Measurements from ENCODE around the gene NFIA. TPM values are rescaled to one million over a fixed set of nuclear protein-coding genes. Genes with fewer than 3 reads are reported as not detected.

Gene NFIA
- total and polyA plus RNA-seq, 9 of the 15 experiments (the other 6 are each of a cell fraction or from before 2014, with no cell fraction given), result 5.3 to 24.9 (median 9.8) TPM

DNA sequence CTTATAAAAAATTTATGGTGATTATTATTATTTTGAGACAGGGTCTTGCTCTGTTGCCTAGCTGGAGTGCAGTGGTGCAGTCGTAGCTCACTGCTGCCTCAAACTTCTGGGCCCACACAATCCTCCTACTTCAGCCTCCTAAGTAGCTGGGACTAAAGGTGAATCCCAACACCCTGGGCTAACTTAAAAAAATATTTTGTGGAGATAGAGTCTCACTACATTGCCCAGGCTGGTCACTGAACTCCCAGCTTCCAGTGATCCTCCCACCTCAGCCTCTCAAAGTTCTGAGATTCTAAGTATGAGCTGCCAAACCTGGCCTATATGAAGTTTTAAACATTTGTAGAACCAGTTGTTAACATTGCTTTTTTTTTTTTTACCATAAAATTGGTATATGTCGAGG lies 18.2 kb downstream of the NFIA start:
- in situ Hi-C loops (cut with MboI) (no loop called here), intact Hi-C loops (cut with micrococcal nuclease) (no loop called here)
- 75% methylated on average over 2 of the region's 2 CpGs for WGBS (ENCODE audit: insufficient coverage, low coverage, missing lambda C conversion rate)
- no peaks in the 10 kb centered on the region for H3K9me3 ChIP-seq (replicated peaks; ENCODE audit: control insufficient read depth, insufficient read depth, low read depth, low read length)
- peaks cover 98% of the 10 kb centered on the region for H3K79me2 ChIP-seq (ENCODE audit: control insufficient read depth, insufficient read depth, low read length)
- no peaks in the 10 kb centered on the region for H3K9me1 ChIP-seq (ENCODE audit: control insufficient read depth, insufficient read depth, low read length)
- POLR2A ChIA-PET, result interaction anchor here (1.0 to 2.3 kb wide), 4 partner anchors 12 to 20 kb away, joined by 3 to 7 read pairs (median 4); no protein-coding TSS in a partner anchor
- H3K4me2 ChIP-seq (ENCODE audit: insufficient read depth, low read length), result no peak overlapping the region
- H4K20me1 ChIP-seq (replicated peaks; ENCODE audit: control insufficient read depth, insufficient read depth, low read length), result no peaks in the 10 kb centered on the region
- H2AFZ ChIP-seq (ENCODE audit: low read depth, low read length), result no peak overlapping the region
- H3K4me3 ChIP-seq, result no peak overlapping the region
- DNase-seq (ENCODE audit: extremely low read depth in 1 of 4, low spot score in 3 of 4) (no peak), ATAC-seq (no peak), FAIRE-seq (no peak)
- CTCF ChIA-PET (ENCODE audit: low intra/inter-chr PET ratio), result interaction anchor here (0.6 kb wide), 1 partner anchor 349 kb away, joined by 3 read pairs; no protein-coding TSS in a partner anchor
- TF ChIP-seq MED1 (CRISPR knock-in tag; IDR thresholded peaks at IDR 0.05; ENCODE audit: borderline replicate concordance) (no peak), ZNF121 (CRISPR knock-in tag; conservative IDR thresholded peaks at IDR 0.05) (0 out of 2 replicates have a peak, but pooled peaks have one; percentile 4), KAT2B (IDR thresholded peaks at IDR 0.05; ENCODE audit: low read depth, low read length) (no peak), RBM25 (IDR thresholded peaks at IDR 0.05; ENCODE audit: low read depth, low read length, severe bottlenecking) (peak; percentile 17)
- no peak overlapping the region for H3K27ac ChIP-seq (ENCODE audit: extremely low read depth, low read depth, low read length)
- peaks cover 0 to 13% of the 10 kb centered on the region in 2 experiments; a peak in 3 of 5 replicates for H3K4me1 ChIP-seq (replicated peaks in 1 of 2; ENCODE audit: control insufficient read depth in 2 of 2, insufficient read depth in 2 of 2, low read length in 2 of 2)
- no TSS peak for BruUV-seq (replicated peaks)
- H3K9ac ChIP-seq (ENCODE audit: insufficient read depth in 1 of 2, low read depth in 2 of 2, low read length in 2 of 2), result no peak overlapping the region
- H3K27me3 ChIP-seq (ENCODE audit: control insufficient read depth in 2 of 2, insufficient read depth in 2 of 2, low read length in 2 of 2), result no peaks in the 10 kb centered on the region
- H3K36me3 ChIP-seq (ENCODE audit: control insufficient read depth, insufficient read depth, low read length), result 0 out of 3 replicates have a peak, but pooled peaks cover 5% of the 10 kb centered on the region

DNA sequence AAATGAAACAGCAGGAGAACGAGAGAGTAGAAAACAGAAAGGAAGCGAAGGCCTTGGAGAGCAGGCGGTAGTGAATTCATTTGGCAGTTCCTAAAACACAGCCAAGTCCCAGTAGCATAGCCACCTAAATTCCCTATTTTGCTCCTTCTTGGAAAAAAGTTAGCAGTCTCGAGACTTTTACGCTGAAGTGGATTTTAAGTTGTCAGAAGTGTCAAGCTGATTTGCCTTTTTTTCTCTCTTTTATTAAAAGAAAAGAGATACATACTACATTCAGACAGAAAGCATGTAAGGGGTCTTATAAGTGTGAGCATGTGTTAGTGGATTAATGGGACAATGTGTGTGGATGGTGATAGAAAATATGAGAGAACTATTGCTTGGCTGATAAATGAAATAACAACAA lies 19.2 kb downstream of the NFIA start:
- ATAC-seq (no peak), DNase-seq (ENCODE audit: extremely low read depth in 1 of 4, low spot score in 3 of 4) (no peak), FAIRE-seq (no peak)
- Histone ChIP-seq H3K36me3 (ENCODE audit: control insufficient read depth, insufficient read depth, low read length) (0 out of 3 replicates have a peak, but pooled peaks cover 5% of the 10 kb centered on the region), H3K4me1 (replicated peaks in 1 of 2; ENCODE audit: control insufficient read depth in 2 of 2, insufficient read depth in 2 of 2, low read length in 2 of 2) (peaks cover 0 to 13% of the 10 kb centered on the region in 2 experiments; a peak in 3 of 5 replicates), H3K27me3 (ENCODE audit: control insufficient read depth in 2 of 2, insufficient read depth in 2 of 2, low read length in 2 of 2) (no peaks in the 10 kb centered on the region), H4K20me1 (replicated peaks; ENCODE audit: control insufficient read depth, insufficient read depth, low read length) (no peaks in the 10 kb centered on the region), H3K79me2 (ENCODE audit: control insufficient read depth, insufficient read depth, low read length) (peaks cover 98% of the 10 kb centered on the region), H3K4me3 (no peak overlapping the region), H3K4me2 (ENCODE audit: insufficient read depth, low read length) (no peak overlapping the region), H3K9ac (ENCODE audit: insufficient read depth in 1 of 2, low read depth in 2 of 2, low read length in 2 of 2) (no peak overlapping the region), H3K27ac (ENCODE audit: extremely low read depth, low read depth, low read length) (peak overlapping the region; percentile 27; the same call in 2 of the 3 replicates), H3K9me1 (ENCODE audit: control insufficient read depth, insufficient read depth, low read length) (no peaks in the 10 kb centered on the region), H3K9me3 (replicated peaks; ENCODE audit: control insufficient read depth, insufficient read depth, low read depth, low read length) (no peaks in the 10 kb centered on the region), H2AFZ (ENCODE audit: low read depth, low read length) (no peak overlapping the region)
- intact Hi-C loops (cut with micrococcal nuclease) (no loop called here), in situ Hi-C loops (cut with MboI) (no loop called here)
- ChIA-PET CTCF (ENCODE audit: low intra/inter-chr PET ratio) (no interaction called here), POLR2A (interaction anchor here (0.7 to 0.9 kb wide), 2 partner anchors 24 to 160 kb away, joined by 3 read pairs; no protein-coding TSS in a partner anchor)
- whole genome bisulfite sequencing (ENCODE audit: insufficient coverage, low coverage, missing lambda C conversion rate), result 77% methylated on average over 5 of the region's 5 CpGs
- TF ChIP-seq SMARCA4 (IDR thresholded peaks at IDR 0.05), result no peak
- TF ChIP-seq MYNN (IDR thresholded peaks at IDR 0.05), result peak; percentile 96
- no peak for TF ChIP-seq MYNN (CRISPR knock-in tag; IDR thresholded peaks at IDR 0.05)
- no peak for TF ChIP-seq NFRKB (IDR thresholded peaks at IDR 0.05; ENCODE audit: low read depth)
- BruUV-seq (replicated peaks), result no TSS peak
